GM06990 (cell line): Measurements from ENCODE around the gene RTN4RL1.
"Not testable (repeated sequence)": the region's sequence is repeated elsewhere in the genome, so short reads cannot be mapped to it uniquely, and the experiment has no call there.

Experiments
- DNase-seq: peaks from one replicate; pipeline ENCODE4 v3.0.0-alpha.2; 2011; ENCODE audit not compliant: insufficient read length; ENCODE audit errors: extremely low read depth
- H3K27me3 ChIP-seq: replicated peaks from 2 replicates; pipeline ENCODE4 v1.6.0; 2011; ENCODE audit warnings: low read length; ENCODE audit not compliant: control insufficient read depth, insufficient read depth
- H3K36me3 ChIP-seq: 2 replicates; pipeline ENCODE4 v1.5.1; 2011; ENCODE audit warnings: low read length; ENCODE audit not compliant: control insufficient read depth, insufficient read depth
- H3K4me3 ChIP-seq: replicated peaks from 2 replicates; pipeline ENCODE4 v1.5.1; 2011; ENCODE audit warnings: low read depth, mild to moderate bottlenecking, control low read depth, low read length
- TF ChIP-seq, protein P1 (sequence below): IDR thresholded peaks from 2 replicates; pipeline ENCODE4 v1.5.1; 2011; ENCODE audit warnings: low read length, control low read depth, mild to moderate bottlenecking, inconsistent platforms; ENCODE audit not compliant: insufficient read depth, poor library complexity, severe bottlenecking

RTN4RL1 gene

DNA sequence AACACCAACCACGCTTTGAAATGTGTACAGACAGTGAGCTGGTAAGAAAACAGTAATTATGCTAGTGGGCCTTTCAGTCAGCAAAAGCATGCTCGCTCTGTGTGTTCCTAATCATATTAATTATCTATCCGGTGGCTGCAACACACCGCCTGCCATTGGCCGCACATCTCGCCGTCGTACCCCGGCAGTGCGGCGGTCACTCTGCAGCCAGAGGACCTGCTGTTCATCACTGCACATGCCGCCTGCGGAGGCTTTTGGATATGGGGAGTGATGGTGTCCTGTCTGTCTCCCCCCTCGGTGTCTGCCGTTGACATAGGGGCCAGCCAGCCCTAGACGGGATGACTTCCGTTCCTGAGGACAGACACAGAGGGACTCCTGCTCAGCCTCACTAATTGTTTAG, 126.8 kb downstream of the RTN4RL1 start:
- Histone ChIP-seq H3K4me3 (no peak overlapping the region), H3K36me3 (peaks cover 15% of the 10 kb centered on the region), H3K27me3 (no peaks in the 10 kb centered on the region)
- TF ChIP-seq, protein P1, sequence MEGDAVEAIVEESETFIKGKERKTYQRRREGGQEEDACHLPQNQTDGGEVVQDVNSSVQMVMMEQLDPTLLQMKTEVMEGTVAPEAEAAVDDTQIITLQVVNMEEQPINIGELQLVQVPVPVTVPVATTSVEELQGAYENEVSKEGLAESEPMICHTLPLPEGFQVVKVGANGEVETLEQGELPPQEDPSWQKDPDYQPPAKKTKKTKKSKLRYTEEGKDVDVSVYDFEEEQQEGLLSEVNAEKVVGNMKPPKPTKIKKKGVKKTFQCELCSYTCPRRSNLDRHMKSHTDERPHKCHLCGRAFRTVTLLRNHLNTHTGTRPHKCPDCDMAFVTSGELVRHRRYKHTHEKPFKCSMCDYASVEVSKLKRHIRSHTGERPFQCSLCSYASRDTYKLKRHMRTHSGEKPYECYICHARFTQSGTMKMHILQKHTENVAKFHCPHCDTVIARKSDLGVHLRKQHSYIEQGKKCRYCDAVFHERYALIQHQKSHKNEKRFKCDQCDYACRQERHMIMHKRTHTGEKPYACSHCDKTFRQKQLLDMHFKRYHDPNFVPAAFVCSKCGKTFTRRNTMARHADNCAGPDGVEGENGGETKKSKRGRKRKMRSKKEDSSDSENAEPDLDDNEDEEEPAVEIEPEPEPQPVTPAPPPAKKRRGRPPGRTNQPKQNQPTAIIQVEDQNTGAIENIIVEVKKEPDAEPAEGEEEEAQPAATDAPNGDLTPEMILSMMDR = no peak
- no peak for DNase-seq

DNA sequence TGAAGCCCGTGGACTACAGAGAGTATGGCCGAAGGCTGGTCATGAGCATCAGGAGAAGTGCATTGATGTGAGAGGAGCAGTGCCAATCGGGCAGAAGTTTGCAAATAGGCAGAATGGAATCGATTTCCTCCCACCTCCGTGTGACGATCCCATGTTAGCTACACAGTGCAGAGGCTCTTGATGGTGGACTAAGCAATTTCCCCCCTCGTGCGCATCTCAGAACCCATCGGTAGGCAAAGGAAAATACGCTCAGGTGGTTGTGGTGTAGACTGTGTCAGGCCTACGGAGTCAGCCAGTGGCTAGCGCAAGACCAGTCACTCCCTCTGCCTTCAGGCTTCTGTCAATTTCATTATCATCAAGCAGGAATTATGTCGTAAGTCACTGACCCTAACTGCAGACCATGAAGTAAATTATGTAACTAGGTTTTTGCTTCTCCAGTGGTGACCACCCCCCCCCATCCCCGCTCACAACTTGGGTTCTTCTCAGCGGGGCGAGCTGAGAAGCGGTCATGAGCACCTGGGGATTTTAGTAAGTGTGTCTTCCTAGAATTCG, 128.0 kb downstream of the RTN4RL1 start:
- Histone ChIP-seq H3K36me3 (peaks cover 15% of the 10 kb centered on the region), H3K4me3 (no peak overlapping the region), H3K27me3 (no peaks in the 10 kb centered on the region)
- TF ChIP-seq, protein P1 = no peak
- DNase-seq = no peak

DNA sequence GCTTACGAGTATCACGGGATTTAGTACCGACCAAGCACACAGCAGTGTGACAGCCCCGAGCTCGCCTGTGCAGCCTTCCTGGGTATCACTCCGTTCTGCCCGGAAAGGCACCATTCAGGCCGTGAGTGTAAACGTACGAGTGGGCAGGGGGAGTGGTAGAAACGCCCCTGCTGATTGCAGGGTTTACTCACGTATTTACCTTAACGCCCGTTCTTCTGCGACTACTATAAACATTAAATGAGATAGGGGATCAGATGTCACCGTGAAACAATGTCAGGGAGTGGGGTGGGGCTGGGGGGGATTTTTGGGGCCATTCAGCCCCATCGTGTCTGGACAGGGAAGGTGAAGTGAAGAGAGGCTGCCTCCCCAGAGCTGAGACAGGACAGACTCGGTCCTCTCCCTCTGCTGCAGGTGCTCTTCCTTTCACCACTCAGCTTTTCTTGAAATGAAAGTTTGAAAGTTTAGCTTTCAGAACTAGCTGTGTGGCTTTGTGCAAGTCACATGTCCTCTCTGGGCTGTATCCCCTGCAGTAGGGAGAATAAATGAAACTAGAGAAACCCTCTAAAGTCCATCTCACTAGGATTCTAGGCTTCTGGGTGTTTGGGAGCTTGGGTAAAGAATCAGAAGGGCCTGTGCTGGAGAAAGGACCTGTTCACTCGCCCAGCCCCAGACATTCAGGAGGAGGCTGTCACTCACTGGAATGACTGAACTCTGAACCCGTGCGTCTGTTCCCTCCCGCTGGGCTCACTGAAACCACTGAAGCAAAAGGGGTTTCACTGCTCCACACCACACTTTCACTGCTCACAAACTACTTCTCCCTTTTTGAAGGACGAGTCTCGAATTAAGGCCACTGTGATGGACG, 128.7 kb downstream of the RTN4RL1 start:
- TF ChIP-seq, protein P1 = no peak
- Histone ChIP-seq H3K4me3 (no peak overlapping the region), H3K36me3 (peaks cover 15% of the 10 kb centered on the region), H3K27me3 (no peaks in the 10 kb centered on the region)
- peak; percentile 44 for DNase-seq

DNA sequence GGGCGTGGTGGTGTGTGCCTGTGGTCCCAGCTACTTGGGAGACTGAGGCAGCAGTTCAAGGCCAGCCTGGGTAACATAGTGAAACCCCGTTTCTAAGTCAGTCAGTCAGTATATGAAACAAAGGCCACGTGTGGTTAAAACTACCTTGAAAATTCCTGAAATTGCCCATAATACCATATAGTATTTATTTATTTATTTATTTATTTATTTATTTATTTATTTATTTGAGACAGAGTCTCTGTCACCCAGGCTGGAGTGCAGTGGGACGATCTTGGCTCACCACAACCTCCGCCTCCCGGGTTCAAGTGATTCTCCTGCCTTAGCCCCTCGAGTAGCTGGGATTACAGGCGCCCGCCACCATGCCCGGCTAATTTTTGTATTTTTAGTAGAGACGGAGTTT, 129.7 kb downstream of the RTN4RL1 start:
- not testable (repeated sequence) for DNase-seq, H3K4me3 ChIP-seq, H3K27me3 ChIP-seq
- peaks cover 15% of the 10 kb centered on the region for H3K36me3 ChIP-seq

DNA sequence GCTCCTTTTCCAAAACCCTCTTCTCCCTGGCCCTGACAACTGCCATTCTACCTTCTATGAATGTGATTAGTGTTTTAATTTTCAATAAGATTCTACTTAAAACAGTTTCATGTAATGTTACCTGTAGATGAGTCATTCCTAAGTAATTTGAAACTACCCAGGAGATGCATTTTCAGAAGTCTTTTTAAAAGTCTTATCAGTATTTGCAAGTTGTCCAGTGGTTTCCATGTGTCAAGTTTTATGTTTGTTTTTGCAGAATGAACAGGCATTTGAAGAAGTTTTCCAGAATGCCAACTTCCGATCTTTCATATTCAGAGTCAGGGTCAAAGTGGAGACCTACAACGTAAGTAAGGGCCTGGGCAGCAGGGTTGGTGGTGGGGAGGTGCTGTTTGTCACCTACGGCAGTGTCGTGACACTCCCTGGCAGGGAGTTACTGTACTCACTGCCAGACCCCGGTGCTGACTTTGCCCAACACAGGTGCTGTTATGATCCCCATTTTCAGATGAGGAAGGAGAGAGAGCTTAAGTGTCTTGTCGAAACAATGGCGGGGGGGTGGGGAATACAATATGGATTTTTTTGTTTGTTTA, 130.3 kb downstream of the RTN4RL1 start:
- TF ChIP-seq, protein P1 = no peak
- DNase-seq = no peak
- H3K36me3 ChIP-seq = peaks cover 17% of the 10 kb centered on the region

DNA sequence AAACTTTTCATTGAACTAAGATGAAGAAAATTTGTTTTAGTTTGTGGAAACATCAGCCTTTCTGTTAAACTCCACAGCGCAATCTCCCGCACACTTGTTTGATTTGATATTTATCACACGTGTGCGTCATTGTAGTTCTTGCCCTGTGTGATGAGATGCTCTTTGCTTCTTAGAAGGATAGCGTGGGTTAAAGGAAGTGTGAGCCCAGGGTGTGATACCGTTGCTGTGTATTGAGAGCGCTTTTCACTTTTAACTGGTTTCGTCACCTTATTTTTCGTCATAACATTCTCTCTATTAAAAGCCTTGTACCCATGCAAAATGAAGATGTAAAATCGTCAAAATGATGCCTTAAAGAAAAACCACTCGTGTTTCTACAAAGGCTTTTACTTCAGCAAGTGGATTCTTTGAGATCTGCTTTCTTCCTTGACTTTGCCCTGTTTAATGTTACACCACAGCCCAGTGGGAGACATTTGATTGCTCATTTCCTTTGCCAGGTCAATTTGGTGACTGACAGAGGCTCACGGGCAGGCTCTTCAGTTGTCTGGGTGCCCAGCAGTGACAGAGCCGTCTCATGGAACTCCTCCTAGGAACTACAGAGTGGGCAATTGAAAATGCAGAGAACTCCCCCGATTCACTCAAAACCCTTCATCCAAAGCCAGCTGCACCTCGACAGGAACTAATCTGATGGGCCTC, 134.2 kb downstream of the RTN4RL1 start:
- no peak for DNase-seq
- Histone ChIP-seq H3K4me3 (no peak overlapping the region), H3K36me3 (peaks cover 10% of the 10 kb centered on the region), H3K27me3 (no peaks in the 10 kb centered on the region)
- TF ChIP-seq, protein P1 = no peak

More for the DNA sequence above, 130.3 kb downstream of the RTN4RL1 start:
- Histone ChIP-seq H3K4me3 (no peak overlapping the region), H3K27me3 (no peaks in the 10 kb centered on the region)
